ENCODE data around the gene AOAH.

- TF ChIP-seq EZH2 (IDR thresholded peaks at IDR 0.05; ENCODE audit: insufficient read depth, poor library complexity, severe bottlenecking) (no peak), EZH2phosphoT487 (IDR thresholded peaks at IDR 0.05; ENCODE audit: insufficient read depth, low read depth) (no peak)
Observed at GRCh38 chr7:36629351-36629750, 94.9 kb downstream of the AOAH start.

All from GM23248 (cell line).